K562 (cell line): Measurements from ENCODE around the gene E2F3. TPM values are rescaled to one million over a fixed set of nuclear protein-coding genes. Genes with fewer than 3 reads are reported as not detected.

ENCODE experiments used
- ARID2 ChIP-seq: fragments of 450-650 bp; IDR thresholded peaks from 2 replicates; pipeline ENCODE4 v1.6.1; 2017; ENCODE audit warnings: antibody characterized with exemption, mild to moderate bottlenecking
- ATF3 ChIP-seq, 2 experiments: fragments of 450-650 bp in 1 of 2; sonication (generic) in 1 of 2; formaldehyde crosslinking in 1 of 2; IDR thresholded peaks in 1 of 2; conservative IDR thresholded peaks in 1 of 2; 2 replicates each; pipeline versions ENCODE4 v1.6.1 to v1.8.1; 2016 to 2023; ENCODE audit warnings: mild to moderate bottlenecking in 2 of 2, moderate library complexity in 2 of 2, inconsistent platforms in 1 of 2, missing genetic modification reagents in 1 of 2
- CBX2 ChIP-seq: fragments of 200-600 bp; sonication (generic); IDR thresholded peaks from one replicate; pipeline ENCODE4 v1.6.1; 2012; ENCODE audit warnings: mild to moderate bottlenecking, low read length, inconsistent platforms; ENCODE audit not compliant: insufficient read depth, poor library complexity, severe bottlenecking
- CREBBP ChIP-seq: IDR thresholded peaks from one replicate; pipeline ENCODE4 v1.6.1; 2012; ENCODE audit warnings: low read depth, mild to moderate bottlenecking, control low read depth, inconsistent platforms, low read length
- DACH1 ChIP-seq: fragments of 450-650 bp; IDR thresholded peaks from 2 replicates; pipeline ENCODE4 v1.6.1; 2018; ENCODE audit not compliant: partially characterized antibody
- ESRRA ChIP-seq: fragments of 450-650 bp; IDR thresholded peaks from 2 replicates; pipeline ENCODE4 v1.6.1; 2014; ENCODE audit warnings: low read depth, mild to moderate bottlenecking, moderate library complexity, borderline replicate concordance
- FOXP4 ChIP-seq: sonication (generic); formaldehyde crosslinking; IDR thresholded peaks from 2 replicates; pipeline ENCODE4 v1.8.0; 2022; ENCODE audit warnings: mild to moderate bottlenecking, missing genetic modification reagents, borderline replicate concordance
- HDAC3 ChIP-seq: fragments of 450-650 bp; IDR thresholded peaks from 2 replicates; pipeline ENCODE4 v1.6.1; 2018; ENCODE audit warnings: borderline replicate concordance, mild to moderate bottlenecking, moderate library complexity; ENCODE audit not compliant: partially characterized antibody
- NR4A1 ChIP-seq, 2 experiments: fragments of 250-450 bp in 1 of 2; fragments of 450-650 bp in 1 of 2; sonication (Bioruptor Pico) in 1 of 2; IDR thresholded peaks; 2 replicates each; pipeline versions ENCODE4 v1.4.0 to v1.6.1; 2016 to 2020; ENCODE audit warnings: mild to moderate bottlenecking in 2 of 2, missing compliant biosample characterization in 1 of 2, missing genetic modification characterization in 1 of 2, moderate library complexity in 1 of 2
- PHF21A ChIP-seq: fragments of 450-650 bp; IDR thresholded peaks from 2 replicates; pipeline ENCODE4 v1.6.1; 2017; ENCODE audit warnings: low read depth, borderline replicate concordance
- POLR2AphosphoS5 ChIP-seq: IDR thresholded peaks from 2 replicates; pipeline ENCODE4 v1.6.1; 2011; ENCODE audit warnings: mild to moderate bottlenecking, low read depth, low read length, moderate library complexity; ENCODE audit not compliant: control insufficient read depth, insufficient read depth
- RAD51 ChIP-seq: fragments of 450-650 bp; IDR thresholded peaks from 2 replicates; pipeline ENCODE4 v1.7.1; 2016; ENCODE audit warnings: low read depth, mild to moderate bottlenecking, borderline replicate concordance
- SLC30A9 ChIP-seq: fragments of 250-450 bp; sonication (Bioruptor Pico); IDR thresholded peaks from 2 replicates; pipeline ENCODE4 v1.8.0; 2022; ENCODE audit warnings: mild to moderate bottlenecking, moderate library complexity
- SMARCA4 ChIP-seq: fragments of 450-650 bp; IDR thresholded peaks from 2 replicates; pipeline ENCODE4 v1.6.1; 2016
- SP1 ChIP-seq: sonication (generic); formaldehyde crosslinking; IDR thresholded peaks from 2 replicates; pipeline ENCODE4 v1.8.1; 2022; ENCODE audit warnings: mild to moderate bottlenecking, missing genetic modification reagents
- ZBTB26 ChIP-seq: fragments of 450-650 bp; formaldehyde crosslinking; IDR thresholded peaks from 2 replicates; pipeline ENCODE4 v1.4.0; 2022; ENCODE audit warnings: missing genetic modification characterization
- ZNF133 ChIP-seq: fragments of 250-450 bp; sonication (Bioruptor Pico); IDR thresholded peaks from 2 replicates; pipeline ENCODE4 v1.4.0; 2020; ENCODE audit warnings: mild to moderate bottlenecking
- ZNF146 ChIP-seq: IDR thresholded peaks from one replicate; pipeline ENCODE4 v1.6.1; 2018; ENCODE audit warnings: missing compliant biosample characterization; ENCODE audit not compliant: unreplicated experiment
- ZNF224 ChIP-seq: sonication (generic); formaldehyde crosslinking; IDR thresholded peaks from 2 replicates; pipeline ENCODE4 v1.8.0; 2022; ENCODE audit warnings: mild to moderate bottlenecking, missing genetic modification reagents
- polyA plus RNA-seq, 8 experiments: library from polyadenylated mRNA; depleted of rRNA in 4 of 8; stranded (reverse) in 5 of 8; unstranded in 3 of 8; fragments of >200 nt; fragmentation: Nextera tagmentation in 2 of 8; fragmentation: Illumina TruSeq in 1 of 8; extraction: Ambion mirVana in 2 of 8; extraction: Trizol in 1 of 8; gene quantifications; 2 replicates each; pipeline versions ENCODE4 v1.2.1 to v1.2.3, GENCODE V29; 2011 to 2014; ENCODE audit warnings: inconsistent platforms in 1 of 8, missing spikeins in 1 of 8
- total RNA-seq, 7 experiments: library from RNA; depleted of rRNA in 6 of 7; stranded (reverse); fragments of >200 nt in 6 of 7; fragmentation: Illumina TruSeq in 2 of 7; extraction: Trizol in 2 of 7; gene quantifications; 2 replicates each; pipeline versions ENCODE4 v1.2.1 to v1.2.3, GENCODE V29; 2011 to 2021; ENCODE audit warnings: low replicate concordance in 1 of 7

The E2F3 gene
- total and polyA plus RNA-seq, 9 of the 15 experiments (the other 6 are each of a cell fraction or from before 2014, with no cell fraction given), result 11.1 to 44.7 (median 27.2) TPM

GRCh38 chr6:20401205-20402091, at the start of gene E2F3 (continued):
- no peak for TF ChIP-seq ATF3 (IDR thresholded peaks at IDR 0.05)
- peak; percentile 91 for TF ChIP-seq ATF3 (CRISPR knock-in tag; conservative IDR thresholded peaks at IDR 0.05)
- no peak for TF ChIP-seq SLC30A9 (CRISPR knock-in tag)
- no peak for TF ChIP-seq CREBBP
- peak; percentile 89 for TF ChIP-seq POLR2AphosphoS5
- no peak for TF ChIP-seq ZNF133 (CRISPR knock-in tag)
- no peak; the same call in 1 of the 2 replicates for TF ChIP-seq SMARCA4
- TF ChIP-seq ARID2, result no peak
- TF ChIP-seq HDAC3, result peak; percentile 76
- TF ChIP-seq NR4A1 (CRISPR knock-in tag; IDR thresholded peaks at IDR 0.05), result no peak
- TF ChIP-seq NR4A1 (tag; IDR thresholded peaks at IDR 0.05), result no peak
- no peak; the same call in 1 of the 2 replicates for TF ChIP-seq ZBTB26 (CRISPR knock-in tag)
- TF ChIP-seq PHF21A, result peak; percentile 54
- TF ChIP-seq CBX2, result no peak
- TF ChIP-seq DACH1, result no peak
- no peak for TF ChIP-seq ZNF146 (CRISPR knock-in tag)
- TF ChIP-seq FOXP4 (CRISPR knock-in tag), result no peak
- TF ChIP-seq SP1 (CRISPR knock-in tag), result peak; percentile 93
- peak; percentile 33 for TF ChIP-seq ESRRA
- peak; percentile 32; the same call in 1 of the 2 replicates for TF ChIP-seq RAD51
- TF ChIP-seq ZNF224 (CRISPR knock-in tag), result peak; percentile 68; the same call in 1 of the 2 replicates
